ENCODE results near the gene CHST11. TPM values are rescaled to one million over a fixed set of nuclear protein-coding genes. Genes with fewer than 3 reads are reported as not detected.

Gene CHST11
- total RNA-seq, 1 donor from 2014 or later: 7.7 TPM

DNA sequence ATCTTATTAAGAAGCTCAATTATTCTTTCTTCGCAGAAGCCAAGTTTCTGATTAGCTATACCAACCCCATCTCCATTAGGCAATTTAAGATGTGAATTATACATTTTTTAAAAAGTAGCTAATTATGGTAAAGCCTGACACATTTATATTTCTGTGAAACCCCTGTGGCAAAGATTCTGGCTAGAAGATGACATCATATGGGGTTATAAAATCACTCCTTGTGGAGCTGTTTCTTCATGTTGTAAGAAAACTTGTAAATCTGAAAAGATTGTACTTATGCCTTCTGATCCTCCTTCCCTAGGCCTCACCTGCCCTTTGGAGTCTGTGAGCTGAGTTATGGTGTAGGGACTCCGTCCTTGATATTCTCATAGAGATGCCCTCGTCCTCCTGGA, 78.1 kb downstream of the CHST11 start:
- peak overlapping the region; percentile 5 for H3K4me3 Mint-ChIP-seq
- Histone ChIP-seq H3K4me3 (no peak overlapping the region), H3K79me2 (ENCODE audit: low read depth) (no peaks in the 10 kb centered on the region), H3K27ac (no peak overlapping the region), H3K9me3 (ENCODE audit: low read depth) (no peaks in the 10 kb centered on the region), H3K9ac (no peak overlapping the region), H3K27me3 (no peaks in the 10 kb centered on the region), H3K36me3 (no peaks in the 10 kb centered on the region), H4K20me1 (ENCODE audit: low read depth) (peaks cover 18% of the 10 kb centered on the region), H2AFZ (replicated peaks) (no peak overlapping the region), H3K4me1 (no peaks in the 10 kb centered on the region), H3K4me2 (no peak overlapping the region), H3F3A (ENCODE audit: low read depth) (no peaks in the 10 kb centered on the region)
- DNase-seq (ENCODE audit: low spot score): no peak
- H3K36me3 Mint-ChIP-seq: peaks cover 14% of the 10 kb centered on the region
- peaks cover 29% of the 10 kb centered on the region for H3K4me1 Mint-ChIP-seq
- H3K27me3 Mint-ChIP-seq (ENCODE audit: insufficient read depth, low read depth): peaks cover 2% of the 10 kb centered on the region
- peak overlapping the region; percentile 54 for H3K27ac Mint-ChIP-seq
- no peak for TF ChIP-seq EZH2phosphoT487 (IDR thresholded peaks at IDR 0.05)
- TF ChIP-seq, protein P1, sequence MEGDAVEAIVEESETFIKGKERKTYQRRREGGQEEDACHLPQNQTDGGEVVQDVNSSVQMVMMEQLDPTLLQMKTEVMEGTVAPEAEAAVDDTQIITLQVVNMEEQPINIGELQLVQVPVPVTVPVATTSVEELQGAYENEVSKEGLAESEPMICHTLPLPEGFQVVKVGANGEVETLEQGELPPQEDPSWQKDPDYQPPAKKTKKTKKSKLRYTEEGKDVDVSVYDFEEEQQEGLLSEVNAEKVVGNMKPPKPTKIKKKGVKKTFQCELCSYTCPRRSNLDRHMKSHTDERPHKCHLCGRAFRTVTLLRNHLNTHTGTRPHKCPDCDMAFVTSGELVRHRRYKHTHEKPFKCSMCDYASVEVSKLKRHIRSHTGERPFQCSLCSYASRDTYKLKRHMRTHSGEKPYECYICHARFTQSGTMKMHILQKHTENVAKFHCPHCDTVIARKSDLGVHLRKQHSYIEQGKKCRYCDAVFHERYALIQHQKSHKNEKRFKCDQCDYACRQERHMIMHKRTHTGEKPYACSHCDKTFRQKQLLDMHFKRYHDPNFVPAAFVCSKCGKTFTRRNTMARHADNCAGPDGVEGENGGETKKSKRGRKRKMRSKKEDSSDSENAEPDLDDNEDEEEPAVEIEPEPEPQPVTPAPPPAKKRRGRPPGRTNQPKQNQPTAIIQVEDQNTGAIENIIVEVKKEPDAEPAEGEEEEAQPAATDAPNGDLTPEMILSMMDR (IDR thresholded peaks at IDR 0.05): no peak
- no peak for TF ChIP-seq EZH2 (IDR thresholded peaks at IDR 0.05)
- peaks cover 5% of the 10 kb centered on the region for H3K9me3 Mint-ChIP-seq

DNA sequence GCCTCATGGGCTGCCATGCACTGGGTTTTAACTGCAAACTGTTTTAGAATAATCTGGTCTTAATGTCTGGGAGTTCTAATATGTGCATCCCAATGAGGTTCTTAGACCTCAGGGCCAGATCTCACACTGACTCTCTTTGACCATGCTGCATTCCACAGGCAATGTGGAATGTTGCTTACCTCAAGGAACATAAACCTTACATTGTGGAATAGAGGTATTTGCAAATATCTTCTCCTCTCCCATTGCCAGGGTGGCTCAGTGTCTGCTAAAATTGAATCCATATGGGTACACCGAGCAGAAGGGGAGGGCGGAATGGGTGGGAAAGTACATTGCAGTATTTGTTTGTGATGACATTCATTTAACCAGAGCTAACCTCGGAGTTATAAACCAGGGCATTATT, 78.6 kb downstream of the CHST11 start:
- peak overlapping the region; percentile 5 for H3K4me3 Mint-ChIP-seq
- peaks cover 29% of the 10 kb centered on the region for H3K4me1 Mint-ChIP-seq
- H3K9me3 ChIP-seq (ENCODE audit: low read depth): no peaks in the 10 kb centered on the region
- no peaks in the 10 kb centered on the region for H3K4me1 ChIP-seq
- H2AFZ ChIP-seq (replicated peaks): no peak overlapping the region
- no peak overlapping the region for H3K27ac ChIP-seq
- peaks cover 22% of the 10 kb centered on the region for H4K20me1 ChIP-seq (ENCODE audit: low read depth)
- no peaks in the 10 kb centered on the region for H3K79me2 ChIP-seq (ENCODE audit: low read depth)
- no peak for DNase-seq (ENCODE audit: low spot score)
- H3K27ac Mint-ChIP-seq: peak overlapping the region; percentile 54
- H3K9me3 Mint-ChIP-seq: peaks cover 3% of the 10 kb centered on the region
- H3K27me3 Mint-ChIP-seq (ENCODE audit: insufficient read depth, low read depth): peaks cover 2% of the 10 kb centered on the region
- no peak overlapping the region for H3K4me2 ChIP-seq
- H3K36me3 Mint-ChIP-seq: peaks cover 11% of the 10 kb centered on the region
- no peak overlapping the region for H3K9ac ChIP-seq
- no peaks in the 10 kb centered on the region for H3F3A ChIP-seq (ENCODE audit: low read depth)
- no peak overlapping the region for H3K4me3 ChIP-seq
- TF ChIP-seq, protein P1 (IDR thresholded peaks at IDR 0.05): no peak
- TF ChIP-seq EZH2phosphoT487 (IDR thresholded peaks at IDR 0.05) (no peak), EZH2 (IDR thresholded peaks at IDR 0.05) (no peak)
- no peaks in the 10 kb centered on the region for H3K36me3 ChIP-seq
- H3K27me3 ChIP-seq: no peaks in the 10 kb centered on the region

DNA sequence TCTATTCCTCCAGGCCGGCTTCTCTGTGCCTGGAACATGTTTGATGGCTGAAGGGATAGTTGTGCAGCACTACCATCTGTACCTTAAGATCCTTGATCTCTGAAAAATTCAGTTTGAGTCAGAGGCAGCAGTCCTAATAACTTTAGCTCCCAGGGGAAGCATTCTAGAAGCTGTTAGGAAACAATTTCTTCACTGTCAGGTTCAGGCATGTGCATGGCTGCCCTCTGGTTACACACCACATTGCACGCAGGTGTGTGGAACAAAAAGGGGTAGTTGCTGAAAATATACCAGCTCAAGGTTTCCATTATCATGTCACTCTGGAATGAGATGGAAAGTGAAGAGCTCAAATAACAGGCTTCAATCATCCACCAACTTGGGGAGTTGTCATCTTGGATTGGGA, 80.1 kb downstream of the CHST11 start:
- no peak overlapping the region for H3K27ac ChIP-seq
- H3K4me2 ChIP-seq: no peak overlapping the region
- peaks cover 31% of the 10 kb centered on the region for H4K20me1 ChIP-seq (ENCODE audit: low read depth)
- H3K4me3 ChIP-seq: no peak overlapping the region
- no peaks in the 10 kb centered on the region for H3F3A ChIP-seq (ENCODE audit: low read depth)
- Mint-ChIP-seq H3K4me1 (peaks cover 44% of the 10 kb centered on the region), H3K4me3 (no peak overlapping the region), H3K27me3 (ENCODE audit: insufficient read depth, low read depth) (peaks cover 2% of the 10 kb centered on the region), H3K9me3 (peaks cover 3% of the 10 kb centered on the region), H3K36me3 (peaks cover 8% of the 10 kb centered on the region), H3K27ac (no peak overlapping the region)
- H3K9ac ChIP-seq: no peak overlapping the region
- peaks cover 9% of the 10 kb centered on the region for H3K4me1 ChIP-seq
- no peak overlapping the region for H2AFZ ChIP-seq (replicated peaks)
- TF ChIP-seq, protein P1 (IDR thresholded peaks at IDR 0.05): no peak
- TF ChIP-seq EZH2 (IDR thresholded peaks at IDR 0.05) (no peak), EZH2phosphoT487 (IDR thresholded peaks at IDR 0.05) (no peak)
- H3K27me3 ChIP-seq: no peaks in the 10 kb centered on the region
- H3K9me3 ChIP-seq (ENCODE audit: low read depth): no peaks in the 10 kb centered on the region
- H3K79me2 ChIP-seq (ENCODE audit: low read depth): no peaks in the 10 kb centered on the region
- no peaks in the 10 kb centered on the region for H3K36me3 ChIP-seq
- no peak for DNase-seq (ENCODE audit: low spot score)

Measured in neural progenitor cell (in vitro differentiated cells).